ENCODE measurements around the gene RRAS.

GRCh38 chr19:49592486-49593232 is 47.3 kb downstream of the RRAS start:
- TF ChIP-seq CTCF (IDR thresholded peaks at IDR 0.05) (no peak), ZFX (IDR thresholded peaks at IDR 0.05; ENCODE audit: borderline replicate concordance) (no peak)

All from 22Rv1 (cell line).